Caco-2 (cell line): ENCODE data around the gene TRAPPC5. TPM values are rescaled to one million over a fixed set of nuclear protein-coding genes. Genes with fewer than 3 reads are reported as not detected.

Experiments used
- BruUV-seq: library from RNA; stranded (reverse); fragments of 400-500 nt; replicated peaks from 2 replicates; lab custom pipeline; 2021; lab: Mats Ljungman, UMichigan
- CTCF ChIA-PET: fragments of 300-600 bp; sonication (Branson Sonifier 250); formaldehyde crosslinking; loops from one replicate; lab custom pipeline; 2022; ENCODE audit warnings: antibody characterized with exemption; lab: Charles Lee
- POLR2A ChIA-PET: fragments of 300-600 bp; sonication (Branson Sonifier 250); formaldehyde crosslinking; loops from one replicate; lab custom pipeline; 2022; ENCODE audit warnings: antibody characterized with exemption; lab: Charles Lee
- DNase-seq, 2 experiments: peaks; one replicate each; pipeline versions ENCODE4 v3.0.0 to v3.0.0-alpha.2; 2020 to 2022
- H3K27me3 ChIP-seq: replicated peaks from 2 replicates; pipeline ENCODE4 v1.6.0; 2011; ENCODE audit warnings: low read length; ENCODE audit not compliant: control insufficient read depth, insufficient read depth
- H3K36me3 ChIP-seq: 2 replicates; pipeline ENCODE4 v1.5.1; 2011; ENCODE audit warnings: low read length; ENCODE audit not compliant: control insufficient read depth, insufficient read depth
- H3K4me1 ChIP-seq: fragments of 250-450 bp; sonication (Bioruptor Pico); 2 replicates; pipeline ENCODE4 v1.5.1; 2020; ENCODE audit warnings: mild to moderate bottlenecking
- H3K4me3 ChIP-seq: 2 replicates; pipeline ENCODE4 v1.5.1; 2011; ENCODE audit warnings: low read depth, mild to moderate bottlenecking, control low read depth, low read length
- H3K9me3 ChIP-seq: fragments of 250-450 bp; sonication (Bioruptor Pico); 2 replicates; pipeline ENCODE4 v1.5.1; 2020; ENCODE audit warnings: mild to moderate bottlenecking, moderate library complexity
- H3K27ac Mint-ChIP-seq: one replicate; pipeline ENCODE4 v1.8.0; 2022; ENCODE audit warnings: mixed read lengths; ENCODE audit not compliant: unreplicated experiment
- H3K27me3 Mint-ChIP-seq: one replicate; pipeline ENCODE4 v1.8.0; 2022; ENCODE audit warnings: mixed read lengths; ENCODE audit not compliant: insufficient read depth, unreplicated experiment
- H3K36me3 Mint-ChIP-seq: one replicate; pipeline ENCODE4 v1.8.0; 2022; ENCODE audit warnings: mild to moderate bottlenecking, mixed read lengths; ENCODE audit not compliant: insufficient read depth, unreplicated experiment
- H3K4me1 Mint-ChIP-seq: one replicate; pipeline ENCODE4 v1.8.0; 2022; ENCODE audit warnings: low read depth, mixed read lengths; ENCODE audit not compliant: unreplicated experiment
- H3K4me3 Mint-ChIP-seq: one replicate; pipeline ENCODE4 v1.8.0; 2022; ENCODE audit warnings: mild to moderate bottlenecking, moderate library complexity, mixed read lengths; ENCODE audit not compliant: unreplicated experiment
- H3K9me3 Mint-ChIP-seq: one replicate; pipeline ENCODE4 v1.8.0; 2022; ENCODE audit warnings: mixed read lengths; ENCODE audit not compliant: unreplicated experiment
- CTCF ChIP-seq, 2 experiments: fragments of 200-600 bp in 1 of 2; IDR thresholded peaks; 1 replicate in 1 of 2; 2 replicates in 1 of 2; pipeline versions ENCODE4 v1.5.1 to v1.8.0; 2011 to 2022; ENCODE audit warnings: antibody characterized with exemption in 1 of 2, control low read depth in 1 of 2, inconsistent platforms in 1 of 2, low read depth in 1 of 2, low read length in 1 of 2, mild to moderate bottlenecking in 1 of 2, moderate library complexity in 1 of 2; ENCODE audit not compliant: insufficient read depth in 1 of 2, severe bottlenecking in 1 of 2, unreplicated experiment in 1 of 2
- intact Hi-C: fragments of 100-400 bp; cut with micrococcal nuclease; formaldehyde crosslinking; loops from one replicate; pipeline ENCODE4 v1.10.0; 2022; ENCODE audit not compliant: unreplicated experiment
- total RNA-seq: library from RNA; stranded (reverse); gene quantifications from 2 replicates; pipeline ENCODE4 v1.2.3, GENCODE V29; 2022

Gene TRAPPC5
- total RNA-seq, 1 experiment from 2014 or later: 80.3 TPM

DNA sequence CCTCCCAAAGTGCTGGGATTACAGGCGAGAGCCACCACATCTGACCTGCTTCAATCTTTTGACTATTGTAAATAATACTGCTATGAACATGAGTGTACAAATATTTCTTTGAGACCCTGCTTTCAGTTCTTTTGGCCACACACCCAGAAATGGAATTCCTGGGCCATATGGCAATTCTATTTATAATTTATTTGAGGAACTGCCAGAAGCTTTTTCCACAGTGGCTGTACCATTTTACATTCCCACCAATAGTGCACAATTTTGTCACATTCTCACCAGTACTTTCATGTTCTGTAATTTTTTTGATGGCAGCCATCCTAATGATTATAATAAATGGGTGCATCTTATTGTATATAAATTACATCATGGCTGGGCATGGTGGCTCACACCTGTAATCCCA lies 35.0 kb downstream of the TRAPPC5 start:
- H3K27me3 Mint-ChIP-seq: no peaks in the 10 kb centered on the region
- Histone ChIP-seq H3K4me1 (no peaks in the 10 kb centered on the region), H3K4me3 (no peak overlapping the region), H3K27me3 (no peaks in the 10 kb centered on the region), H3K36me3 (no peaks in the 10 kb centered on the region), H3K9me3 (no peaks in the 10 kb centered on the region)
- no peak overlapping the region for H3K27ac Mint-ChIP-seq
- intact Hi-C loops: no loop called here
- BruUV-seq: no TSS peak
- no peak for DNase-seq
- H3K9me3 Mint-ChIP-seq: no peaks in the 10 kb centered on the region
- H3K4me1 Mint-ChIP-seq: no peaks in the 10 kb centered on the region
- ChIA-PET POLR2A (no interaction called here), CTCF (no interaction called here)
- TF ChIP-seq CTCF (IDR thresholded peaks at IDR 0.05; ENCODE audit: insufficient read depth in 1 of 2, low read depth in 1 of 2, low read length in 1 of 2, severe bottlenecking in 1 of 2, unreplicated experiment in 1 of 2): no peak
- no peaks in the 10 kb centered on the region for H3K36me3 Mint-ChIP-seq
- H3K4me3 Mint-ChIP-seq: no peak overlapping the region

DNA sequence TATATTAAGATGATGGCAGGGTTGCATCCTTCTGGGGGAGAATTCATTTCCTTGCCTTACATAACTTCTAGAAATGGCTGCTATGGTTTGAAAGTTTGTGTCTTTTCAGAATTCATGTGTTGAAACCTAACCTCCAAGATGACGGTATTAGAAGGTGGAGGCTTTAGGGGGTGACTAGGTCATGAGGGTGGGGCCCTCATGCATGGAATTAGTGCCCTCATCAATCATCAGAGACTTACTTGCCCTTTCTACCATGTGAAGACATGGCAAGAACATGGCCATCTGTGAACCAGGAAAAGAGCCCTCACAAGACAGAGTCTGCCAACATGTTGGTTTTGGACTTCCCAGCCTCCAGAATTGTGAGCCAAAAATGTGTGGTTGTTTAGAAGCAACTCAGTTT lies 36.1 kb downstream of the TRAPPC5 start:
- H3K4me1 Mint-ChIP-seq: no peaks in the 10 kb centered on the region
- no peak for TF ChIP-seq CTCF (IDR thresholded peaks at IDR 0.05; ENCODE audit: insufficient read depth in 1 of 2, low read depth in 1 of 2, low read length in 1 of 2, severe bottlenecking in 1 of 2, unreplicated experiment in 1 of 2)
- intact Hi-C loops: no loop called here
- no peaks in the 10 kb centered on the region for H3K36me3 ChIP-seq
- no peak overlapping the region for H3K4me3 ChIP-seq
- BruUV-seq: no TSS peak
- no peaks in the 10 kb centered on the region for H3K27me3 Mint-ChIP-seq
- H3K36me3 Mint-ChIP-seq: no peaks in the 10 kb centered on the region
- H3K27ac Mint-ChIP-seq: no peak overlapping the region
- no peaks in the 10 kb centered on the region for H3K27me3 ChIP-seq
- H3K4me1 ChIP-seq: no peaks in the 10 kb centered on the region
- H3K4me3 Mint-ChIP-seq: no peak overlapping the region
- no peaks in the 10 kb centered on the region for H3K9me3 ChIP-seq
- POLR2A ChIA-PET: no interaction called here
- no peaks in the 10 kb centered on the region for H3K9me3 Mint-ChIP-seq
- CTCF ChIA-PET: no interaction called here
- DNase-seq: no peak

- Histone ChIP-seq H3K27me3 (no peaks in the 10 kb centered on the region), H3K4me1 (no peaks in the 10 kb centered on the region), H3K4me3 (no peak overlapping the region), H3K9me3 (no peaks in the 10 kb centered on the region), H3K36me3 (no peaks in the 10 kb centered on the region)
- H3K4me3 Mint-ChIP-seq: no peak overlapping the region
- CTCF ChIA-PET: no interaction called here
- BruUV-seq: no TSS peak
- TF ChIP-seq CTCF (IDR thresholded peaks at IDR 0.05; ENCODE audit: insufficient read depth in 1 of 2, low read depth in 1 of 2, low read length in 1 of 2, severe bottlenecking in 1 of 2, unreplicated experiment in 1 of 2): no peak
- POLR2A ChIA-PET: no interaction called here
- no peak overlapping the region for H3K27ac Mint-ChIP-seq
- no peaks in the 10 kb centered on the region for H3K36me3 Mint-ChIP-seq
- H3K9me3 Mint-ChIP-seq: no peaks in the 10 kb centered on the region
- no peak for DNase-seq
- no peaks in the 10 kb centered on the region for H3K4me1 Mint-ChIP-seq
- H3K27me3 Mint-ChIP-seq: no peaks in the 10 kb centered on the region
- intact Hi-C loops: no loop called here
These were observed 38.0 kb downstream of the TRAPPC5 start for GRCh38 chr19:7718668-7719067.
